BE2C (cell line): Measurements from ENCODE around the gene SLC28A1.

Experiments
- DNase-seq: peaks from one replicate; pipeline ENCODE4 v3.0.0-alpha.2; 2020
- H3K27me3 ChIP-seq: fragments of 250-450 bp; sonication (Bioruptor Pico); 2 replicates; pipeline ENCODE4 v1.5.1; 2020; ENCODE audit warnings: mild to moderate bottlenecking
- H3K36me3 ChIP-seq: fragments of 250-450 bp; sonication (Bioruptor Pico); 2 replicates; pipeline ENCODE4 v1.5.1; 2020; ENCODE audit warnings: mild to moderate bottlenecking
- H3K4me1 ChIP-seq: fragments of 250-450 bp; sonication (Bioruptor Pico); 2 replicates; pipeline ENCODE4 v1.5.1; 2020
- H3K4me3 ChIP-seq: 2 replicates; pipeline ENCODE4 v1.5.1; 2011; ENCODE audit warnings: low read depth, low read length
- H3K9me3 ChIP-seq: fragments of 250-450 bp; sonication (Bioruptor Pico); 2 replicates; pipeline ENCODE4 v1.5.1; 2020
- TF ChIP-seq, protein P1 (sequence below): IDR thresholded peaks from 2 replicates; pipeline ENCODE4 v1.5.1; 2012; ENCODE audit warnings: mild to moderate bottlenecking, low read depth, low read length

SLC28A1 gene

DNA sequence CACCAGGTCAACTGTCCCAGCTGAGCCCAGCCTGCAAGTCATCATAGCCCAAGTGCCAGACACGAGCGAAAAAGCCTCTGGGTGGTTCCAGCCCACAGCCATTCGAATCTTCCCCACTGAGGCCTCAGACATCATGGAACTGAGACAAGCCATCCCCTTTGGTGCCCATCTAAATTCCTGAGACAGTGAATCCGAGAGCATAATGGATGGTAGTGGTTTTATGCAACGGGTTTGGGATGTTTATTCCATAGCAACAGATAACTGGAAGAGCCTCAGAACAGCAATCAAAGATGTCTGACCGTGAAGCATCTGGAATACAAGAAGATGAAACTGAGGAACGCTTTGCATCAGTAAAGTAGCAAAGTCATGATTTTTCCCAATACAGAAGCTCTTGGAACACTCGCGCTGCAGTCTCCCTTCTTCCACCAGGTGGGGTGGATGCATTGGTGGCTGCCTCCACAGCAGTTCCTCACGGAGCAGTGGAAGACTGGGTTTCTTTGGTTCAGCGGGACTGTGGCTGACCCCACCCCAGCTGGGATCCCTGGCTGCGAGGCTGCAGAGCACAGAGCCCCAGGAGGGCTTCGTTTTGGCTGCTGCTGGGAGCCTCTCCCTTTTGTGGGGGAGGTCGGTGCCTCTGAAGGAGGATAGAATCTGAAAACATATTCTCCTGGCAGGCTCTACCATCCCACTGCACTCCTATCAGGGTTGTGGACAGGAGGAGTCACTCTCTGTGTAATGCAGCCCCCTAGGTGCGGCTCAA lies 70.8 kb downstream of the SLC28A1 start:
- TF ChIP-seq, protein P1, sequence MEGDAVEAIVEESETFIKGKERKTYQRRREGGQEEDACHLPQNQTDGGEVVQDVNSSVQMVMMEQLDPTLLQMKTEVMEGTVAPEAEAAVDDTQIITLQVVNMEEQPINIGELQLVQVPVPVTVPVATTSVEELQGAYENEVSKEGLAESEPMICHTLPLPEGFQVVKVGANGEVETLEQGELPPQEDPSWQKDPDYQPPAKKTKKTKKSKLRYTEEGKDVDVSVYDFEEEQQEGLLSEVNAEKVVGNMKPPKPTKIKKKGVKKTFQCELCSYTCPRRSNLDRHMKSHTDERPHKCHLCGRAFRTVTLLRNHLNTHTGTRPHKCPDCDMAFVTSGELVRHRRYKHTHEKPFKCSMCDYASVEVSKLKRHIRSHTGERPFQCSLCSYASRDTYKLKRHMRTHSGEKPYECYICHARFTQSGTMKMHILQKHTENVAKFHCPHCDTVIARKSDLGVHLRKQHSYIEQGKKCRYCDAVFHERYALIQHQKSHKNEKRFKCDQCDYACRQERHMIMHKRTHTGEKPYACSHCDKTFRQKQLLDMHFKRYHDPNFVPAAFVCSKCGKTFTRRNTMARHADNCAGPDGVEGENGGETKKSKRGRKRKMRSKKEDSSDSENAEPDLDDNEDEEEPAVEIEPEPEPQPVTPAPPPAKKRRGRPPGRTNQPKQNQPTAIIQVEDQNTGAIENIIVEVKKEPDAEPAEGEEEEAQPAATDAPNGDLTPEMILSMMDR, result peak; percentile 91
- Histone ChIP-seq H3K27me3 (no peaks in the 10 kb centered on the region), H3K9me3 (no peaks in the 10 kb centered on the region), H3K36me3 (no peaks in the 10 kb centered on the region), H3K4me3 (peak overlapping the region; percentile 50), H3K4me1 (no peaks in the 10 kb centered on the region)
- peak; percentile 76 for DNase-seq

DNA sequence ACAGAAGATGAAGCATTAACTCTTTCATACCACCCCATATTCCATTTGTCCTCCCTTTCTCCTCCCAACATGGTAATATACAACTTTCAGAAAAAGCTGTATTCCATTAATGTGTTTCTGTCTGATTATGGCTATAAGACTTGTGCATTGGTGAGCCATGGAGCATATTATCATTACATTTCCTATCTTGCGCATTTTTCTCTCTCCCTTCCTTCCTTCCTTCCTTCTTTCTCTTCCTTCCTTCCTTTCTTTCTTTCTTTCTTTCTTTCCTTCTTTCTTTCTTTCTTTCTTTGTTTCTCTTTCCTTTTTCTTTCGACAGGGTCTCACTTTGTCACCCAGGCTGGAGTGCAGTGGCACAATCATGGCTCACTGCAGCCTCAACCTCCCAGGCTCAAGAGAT lies 71.7 kb downstream of the SLC28A1 start:
- TF ChIP-seq, protein P1, result no peak
- no peak for DNase-seq
- Histone ChIP-seq H3K4me1 (no peaks in the 10 kb centered on the region), H3K9me3 (no peaks in the 10 kb centered on the region), H3K27me3 (no peaks in the 10 kb centered on the region), H3K36me3 (no peaks in the 10 kb centered on the region), H3K4me3 (no peak overlapping the region)

DNA sequence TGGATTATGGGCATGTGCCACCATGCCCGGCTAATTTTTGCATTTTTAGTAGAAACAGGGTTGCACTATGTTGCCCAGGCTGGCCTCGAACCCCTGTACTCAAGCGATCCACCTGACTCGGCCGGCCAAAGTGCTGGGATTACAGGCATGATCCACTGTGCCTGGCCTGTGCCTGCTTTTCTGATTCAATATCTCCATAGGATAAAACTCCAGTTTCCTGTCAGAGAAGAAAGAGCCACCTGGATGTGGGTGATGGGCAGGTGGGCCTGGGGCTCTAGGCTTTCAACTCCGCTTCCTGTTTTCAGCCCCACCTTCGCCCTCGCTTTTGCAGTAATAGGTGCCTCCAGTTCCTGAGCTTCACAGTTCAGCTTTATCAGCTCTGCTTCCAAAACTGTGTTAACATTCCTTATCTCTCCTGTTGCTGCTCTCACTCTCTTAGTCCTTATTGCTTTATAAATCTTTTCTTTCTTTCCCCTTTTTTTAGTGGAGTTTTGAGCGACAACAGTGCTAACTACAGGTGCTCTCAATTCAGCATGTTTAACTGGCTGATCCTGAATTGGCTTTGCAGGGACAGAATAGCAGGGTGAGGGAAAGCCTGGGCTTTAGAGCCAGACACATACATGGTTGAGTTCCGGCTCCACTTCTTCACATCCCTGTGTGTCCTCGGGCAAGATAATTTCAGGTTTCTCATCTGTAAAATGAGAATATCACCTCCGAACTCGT lies 76.1 kb downstream of the SLC28A1 start:
- no peaks in the 10 kb centered on the region; the same call in 1 of the 2 replicates for H3K9me3 ChIP-seq
- H3K4me1 ChIP-seq, result no peaks in the 10 kb centered on the region
- TF ChIP-seq, protein P1, result no peak
- no peak overlapping the region for H3K4me3 ChIP-seq
- no peak for DNase-seq
- H3K27me3 ChIP-seq, result no peaks in the 10 kb centered on the region
- no peaks in the 10 kb centered on the region for H3K36me3 ChIP-seq

DNA sequence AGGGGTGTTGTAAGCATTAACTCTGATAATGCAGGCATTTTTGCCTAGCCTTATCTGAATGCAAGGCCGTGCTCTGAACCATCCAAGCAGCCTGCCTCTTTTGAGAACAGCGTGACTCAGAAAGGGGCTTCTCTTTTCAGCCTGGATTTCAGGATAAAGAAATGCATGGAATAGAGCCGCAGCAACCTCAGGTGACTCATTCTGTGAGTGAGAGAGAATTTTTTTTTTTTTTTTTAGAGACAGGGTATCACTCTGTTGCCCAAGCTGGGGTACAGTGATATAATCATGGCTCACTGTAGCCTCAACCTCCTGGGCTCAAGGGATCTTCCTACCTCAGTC lies 76.6 kb downstream of the SLC28A1 start:
- Histone ChIP-seq H3K4me3 (no peak overlapping the region), H3K4me1 (no peaks in the 10 kb centered on the region), H3K9me3 (no peaks in the 10 kb centered on the region; the same call in 1 of the 2 replicates), H3K27me3 (no peaks in the 10 kb centered on the region), H3K36me3 (no peaks in the 10 kb centered on the region)
- TF ChIP-seq, protein P1, result no peak
- no peak for DNase-seq

DNA sequence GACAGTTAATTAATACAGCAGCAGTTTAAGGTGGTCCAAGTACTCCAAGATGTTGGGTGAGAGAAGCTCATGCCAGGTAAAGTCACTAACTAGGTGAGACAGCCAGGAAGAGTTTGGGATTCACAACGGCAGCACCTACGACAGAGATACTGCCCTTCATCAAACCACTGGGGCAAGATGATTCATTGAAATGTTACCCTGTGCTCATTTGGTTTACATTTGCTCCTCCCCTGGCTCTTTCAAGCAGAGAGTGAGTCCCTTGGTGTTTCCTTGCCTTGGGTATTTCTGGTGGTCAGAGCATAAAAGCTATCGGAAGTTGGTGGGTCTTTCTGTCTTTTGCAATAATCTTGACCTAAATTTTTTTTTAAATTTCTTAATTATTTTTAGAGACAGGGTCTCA lies 77.2 kb downstream of the SLC28A1 start:
- no peak for DNase-seq
- H3K36me3 ChIP-seq, result no peaks in the 10 kb centered on the region
- TF ChIP-seq, protein P1, result no peak
- no peaks in the 10 kb centered on the region; the same call in 1 of the 2 replicates for H3K9me3 ChIP-seq
- no peaks in the 10 kb centered on the region for H3K27me3 ChIP-seq
- no peaks in the 10 kb centered on the region for H3K4me1 ChIP-seq
- H3K4me3 ChIP-seq, result no peak overlapping the region

DNA sequence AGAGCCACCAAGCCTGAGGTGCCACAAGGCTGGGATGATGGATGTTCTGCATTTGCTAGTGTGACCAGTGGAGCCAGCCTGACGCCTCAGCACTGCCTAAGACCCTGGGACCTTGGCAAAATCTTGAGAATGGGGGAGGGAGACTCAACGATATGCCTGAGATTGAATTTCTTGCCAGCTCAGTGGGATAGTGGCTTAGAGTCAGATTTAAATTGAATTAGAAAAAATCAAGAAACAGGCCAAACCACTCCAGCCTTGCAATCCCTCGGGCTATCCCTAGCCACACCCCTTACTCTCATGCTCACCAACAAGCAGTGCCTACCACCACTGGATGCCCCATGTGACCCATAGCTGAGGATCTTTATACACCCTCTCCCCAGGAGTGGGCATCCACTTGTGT lies 78.5 kb downstream of the SLC28A1 start:
- Histone ChIP-seq H3K4me1 (no peaks in the 10 kb centered on the region), H3K27me3 (no peaks in the 10 kb centered on the region), H3K36me3 (no peaks in the 10 kb centered on the region), H3K9me3 (no peaks in the 10 kb centered on the region; the same call in 1 of the 2 replicates), H3K4me3 (no peak overlapping the region)
- no peak for DNase-seq
- TF ChIP-seq, protein P1, result no peak
